ENCODE data around the gene RGS6.

Gene RGS6

GRCh38 chr14:72416892-72417291, 484.7 kb downstream of the RGS6 start:
- no peak for DNase-seq

DNA sequence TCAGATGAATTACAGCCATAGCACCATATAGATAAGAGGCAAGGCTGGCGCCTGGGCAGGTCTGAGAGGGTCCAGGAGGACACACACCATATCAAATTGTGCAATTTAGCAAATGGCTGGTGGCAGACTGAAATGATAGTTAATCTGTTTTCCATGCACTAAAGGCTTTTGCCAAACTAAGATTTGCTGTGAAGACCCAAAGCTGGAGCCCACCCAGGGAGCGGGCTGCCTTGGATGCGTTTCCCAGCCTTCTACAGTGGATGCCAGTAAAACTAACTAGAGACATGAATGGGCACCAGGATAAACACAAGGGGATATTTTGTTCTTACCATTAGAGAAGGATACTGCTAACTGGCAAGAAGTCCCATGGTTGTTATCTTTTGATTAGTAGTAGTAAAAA, 486.6 kb downstream of the RGS6 start:
- no peak for DNase-seq

- no peak for DNase-seq
Observed at GRCh38 chr14:72419226-72419775, 487.1 kb downstream of the RGS6 start.

GRCh38 chr14:72420749-72421474, 488.7 kb downstream of the RGS6 start:
- DNase-seq: peak; percentile 89

- no peak for DNase-seq
Observed at GRCh38 chr14:72423957-72424356, 491.7 kb downstream of the RGS6 start.

GRCh38 chr14:72430457-72430856, 498.2 kb downstream of the RGS6 start:
- no peak for DNase-seq

- no peak for DNase-seq
Observed at GRCh38 chr14:72432748-72433147, 500.5 kb downstream of the RGS6 start.

DNA sequence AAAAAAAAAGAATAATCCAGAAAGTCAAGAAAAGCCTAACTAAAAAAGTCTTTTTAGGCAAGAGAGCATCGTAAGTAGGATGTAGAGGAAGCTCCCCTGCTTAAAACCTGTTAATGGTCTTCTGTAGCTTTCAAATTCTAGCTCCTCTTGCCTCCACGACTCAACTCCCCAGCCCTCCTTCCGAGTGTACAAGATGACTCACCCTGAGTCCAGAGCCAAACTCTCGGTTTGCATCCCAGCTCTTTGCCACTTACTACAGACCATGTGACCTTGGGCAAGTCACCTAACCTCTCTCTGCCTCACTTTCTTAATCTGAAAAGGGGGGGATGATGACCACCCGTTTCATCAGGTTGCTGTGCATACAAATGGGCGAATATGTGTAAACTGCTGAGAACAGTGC, 501.3 kb downstream of the RGS6 start:
- DNase-seq: no peak

GRCh38 chr14:72434856-72435255, 502.6 kb downstream of the RGS6 start:
- DNase-seq: no peak

- DNase-seq: no peak
Observed at GRCh38 chr14:72439707-72440106, 507.5 kb downstream of the RGS6 start.

GRCh38 chr14:72443256-72443655, 511.0 kb downstream of the RGS6 start:
- no peak for DNase-seq

- DNase-seq: no peak
Observed at GRCh38 chr14:72443991-72444441, 511.8 kb downstream of the RGS6 start.

- no peak for DNase-seq
Observed at GRCh38 chr14:72444701-72445100, 512.5 kb downstream of the RGS6 start.

- DNase-seq: no peak
Observed at GRCh38 chr14:72448212-72448611, 516.0 kb downstream of the RGS6 start.

DNA sequence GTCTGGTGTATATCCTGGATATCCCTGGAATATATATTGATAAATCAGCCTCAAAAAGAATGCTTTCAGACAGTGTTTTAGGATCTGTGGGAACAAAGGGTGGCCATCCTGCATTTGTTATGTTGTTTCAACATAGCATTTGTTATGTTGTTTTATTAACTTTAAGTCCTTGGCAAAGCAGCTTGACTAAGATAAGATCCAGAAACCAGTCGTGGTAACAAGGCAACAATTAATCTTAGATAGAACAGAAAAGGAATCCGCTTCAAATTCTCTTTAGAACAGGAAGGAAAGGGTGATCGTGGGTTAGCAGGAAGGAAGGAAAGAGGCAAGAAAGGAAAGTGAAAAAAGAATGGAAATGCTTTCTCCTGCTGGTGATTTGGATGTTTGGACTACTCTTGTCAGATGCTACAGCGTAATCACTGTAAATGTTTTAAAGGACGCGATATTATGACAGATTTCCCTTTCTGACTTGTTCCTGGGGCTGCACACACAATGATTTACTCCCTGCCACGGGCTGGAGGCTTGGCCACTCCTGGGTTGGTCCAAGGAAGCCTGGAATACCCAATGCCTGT, 518.3 kb downstream of the RGS6 start:
- DNase-seq: no peak

DNA sequence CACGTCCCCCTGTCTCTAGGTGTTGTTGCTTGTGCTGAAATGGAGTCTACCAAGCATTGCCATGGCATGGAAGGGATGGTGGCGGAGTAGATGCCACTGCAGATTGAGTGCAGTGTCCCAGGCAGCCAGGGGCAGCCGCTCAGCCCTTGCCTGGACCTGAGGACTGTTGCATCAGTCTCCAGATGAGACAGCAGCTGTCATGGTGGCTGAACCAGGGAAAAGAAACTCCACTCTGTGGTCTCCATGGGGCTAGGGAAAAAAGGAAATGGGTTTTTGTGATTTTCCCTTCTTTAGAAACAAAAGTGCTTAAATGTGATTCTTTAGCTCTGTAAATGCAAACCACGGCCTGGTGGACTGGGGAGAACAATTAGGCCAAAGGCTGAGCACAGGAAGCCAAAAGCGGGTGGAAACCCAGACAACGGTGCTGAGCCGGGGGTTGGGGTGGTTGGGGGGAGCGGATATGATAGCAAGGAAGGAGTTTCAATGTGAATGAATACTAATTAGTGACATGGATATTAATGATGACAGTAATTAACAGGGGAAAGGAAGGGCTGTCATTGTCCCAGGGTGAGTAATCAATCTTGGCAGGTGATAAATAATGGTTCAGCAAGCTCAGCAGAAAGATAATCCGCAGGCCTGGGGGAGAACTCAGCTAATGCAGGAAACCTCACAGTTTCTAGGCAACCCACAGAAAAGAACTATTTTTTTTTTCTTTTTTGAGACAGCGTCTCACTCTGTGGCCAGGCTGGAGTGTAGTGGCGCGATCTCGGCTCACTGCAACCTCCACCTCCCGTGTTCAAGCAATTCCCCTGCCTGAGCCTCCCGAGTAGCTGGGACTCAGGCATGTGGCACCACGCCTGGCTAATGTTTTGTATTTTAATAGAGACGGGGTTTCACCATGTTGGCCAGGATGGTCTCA, 519.1 kb downstream of the RGS6 start:
- DNase-seq: no peak

- DNase-seq: no peak
Observed at GRCh38 chr14:72452774-72453173, 520.5 kb downstream of the RGS6 start.

GRCh38 chr14:72454388-72455160, 522.3 kb downstream of the RGS6 start:
- DNase-seq: no peak

- DNase-seq: no peak
Observed at GRCh38 chr14:72457641-72458040, 525.4 kb downstream of the RGS6 start.

- DNase-seq: no peak
Observed at GRCh38 chr14:72462056-72462455, 529.8 kb downstream of the RGS6 start.

DNA sequence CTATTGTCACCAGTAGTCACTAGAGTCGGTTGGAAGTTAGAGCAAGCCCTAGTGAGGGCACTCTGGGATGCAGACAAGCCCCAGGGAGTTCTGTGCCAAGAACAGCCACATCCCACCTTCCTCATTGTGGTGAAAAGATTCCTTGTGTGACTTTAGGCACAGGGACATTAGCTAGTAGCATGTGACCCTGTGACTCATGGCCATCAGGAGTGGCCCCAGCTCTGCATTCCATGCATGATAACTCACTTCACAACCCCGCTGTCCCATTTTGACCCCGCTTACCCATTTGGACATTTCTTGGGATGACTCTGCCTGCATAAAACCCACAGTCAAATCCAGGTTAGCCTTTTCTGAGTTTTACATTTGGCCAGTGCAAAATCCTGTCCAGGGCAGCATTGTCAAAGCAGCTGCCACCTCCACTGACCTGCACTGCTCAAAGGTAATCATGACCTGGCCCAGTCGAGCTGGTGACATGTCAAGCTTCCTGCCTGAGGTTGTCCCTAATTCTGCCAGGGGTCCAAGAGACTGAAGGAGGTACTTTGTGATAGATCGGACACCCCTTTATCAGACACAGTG, 531.1 kb downstream of the RGS6 start:
- DNase-seq: peak; percentile 88

DNA sequence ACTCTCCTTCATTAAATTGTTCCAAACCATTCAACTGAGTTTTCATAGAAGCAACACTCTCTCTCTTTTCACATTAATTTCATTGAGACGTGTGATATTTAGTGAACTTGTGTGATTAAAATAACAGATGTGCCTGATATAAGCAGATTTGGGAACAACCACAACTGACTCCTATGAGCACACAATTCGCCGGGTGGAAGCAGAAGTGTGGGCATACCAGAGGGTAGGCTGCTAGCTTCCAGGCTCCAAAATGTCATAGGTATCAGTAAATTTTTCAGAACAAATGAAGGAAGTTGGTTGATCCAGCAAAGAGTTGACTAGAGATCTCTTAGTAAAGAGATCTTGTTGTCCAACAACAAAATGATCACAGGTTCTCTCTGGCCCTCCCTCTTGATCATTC, 532.0 kb downstream of the RGS6 start:
- no peak for DNase-seq

All from islet precursor cell (in vitro differentiated cells).